AG09309 (cell line): Measurements from ENCODE around the gene ADAP1.
"Not testable (repeated sequence)": the region's sequence is repeated elsewhere in the genome, so short reads cannot be mapped to it uniquely, and the experiment has no call there.

ENCODE experiments used
- DNase-seq: peaks from one replicate; pipeline ENCODE4 v3.0.0-alpha.2; 2010; ENCODE audit warnings: low read depth
- H3K4me3 ChIP-seq: 2 replicates; pipeline ENCODE4 v1.5.1; 2011; ENCODE audit warnings: mild to moderate bottlenecking, low read depth, low read length, moderate library complexity; ENCODE audit not compliant: control insufficient read depth
- TF ChIP-seq, protein P1 (sequence below): IDR thresholded peaks from 2 replicates; pipeline ENCODE4 v1.5.1; 2011; ENCODE audit warnings: mild to moderate bottlenecking, low read depth, low read length, inconsistent platforms; ENCODE audit not compliant: insufficient read depth, control insufficient read depth; ENCODE audit errors: missing control alignments

ADAP1 gene

DNA sequence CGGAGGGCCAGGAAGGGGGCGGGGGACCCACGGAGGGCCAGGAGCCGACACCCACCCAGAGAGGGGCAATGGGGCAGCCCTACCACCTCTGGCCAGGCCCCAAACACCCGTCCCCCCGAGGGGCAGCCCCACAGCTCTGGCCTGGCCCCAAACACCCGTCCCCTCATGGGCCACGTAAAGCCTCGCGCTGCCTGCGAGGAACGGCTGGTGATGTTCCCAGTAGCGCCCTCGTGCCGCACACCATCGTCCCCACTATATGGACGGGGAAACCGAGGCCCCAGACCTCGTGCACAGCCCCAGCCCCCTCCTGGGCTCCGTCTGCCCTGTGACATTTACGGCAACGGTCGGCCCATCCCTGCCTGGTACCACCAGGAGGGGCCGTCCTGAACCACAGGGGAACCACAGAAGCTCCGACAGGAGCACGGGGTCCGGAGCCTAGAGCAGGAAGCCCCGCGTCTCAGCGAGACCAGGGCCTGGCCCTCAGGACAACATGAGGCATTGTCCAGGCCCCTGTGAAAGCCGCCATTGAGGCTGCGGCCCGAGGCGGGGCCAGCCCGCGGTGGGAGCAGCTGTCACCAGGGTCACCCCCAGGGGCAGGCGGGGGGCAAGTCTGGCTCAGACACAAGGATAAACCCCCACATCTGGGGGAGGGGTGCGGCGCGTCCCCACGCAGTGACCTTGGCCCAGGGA, 42.5 kb downstream of the ADAP1 start:
- TF ChIP-seq, protein P1, sequence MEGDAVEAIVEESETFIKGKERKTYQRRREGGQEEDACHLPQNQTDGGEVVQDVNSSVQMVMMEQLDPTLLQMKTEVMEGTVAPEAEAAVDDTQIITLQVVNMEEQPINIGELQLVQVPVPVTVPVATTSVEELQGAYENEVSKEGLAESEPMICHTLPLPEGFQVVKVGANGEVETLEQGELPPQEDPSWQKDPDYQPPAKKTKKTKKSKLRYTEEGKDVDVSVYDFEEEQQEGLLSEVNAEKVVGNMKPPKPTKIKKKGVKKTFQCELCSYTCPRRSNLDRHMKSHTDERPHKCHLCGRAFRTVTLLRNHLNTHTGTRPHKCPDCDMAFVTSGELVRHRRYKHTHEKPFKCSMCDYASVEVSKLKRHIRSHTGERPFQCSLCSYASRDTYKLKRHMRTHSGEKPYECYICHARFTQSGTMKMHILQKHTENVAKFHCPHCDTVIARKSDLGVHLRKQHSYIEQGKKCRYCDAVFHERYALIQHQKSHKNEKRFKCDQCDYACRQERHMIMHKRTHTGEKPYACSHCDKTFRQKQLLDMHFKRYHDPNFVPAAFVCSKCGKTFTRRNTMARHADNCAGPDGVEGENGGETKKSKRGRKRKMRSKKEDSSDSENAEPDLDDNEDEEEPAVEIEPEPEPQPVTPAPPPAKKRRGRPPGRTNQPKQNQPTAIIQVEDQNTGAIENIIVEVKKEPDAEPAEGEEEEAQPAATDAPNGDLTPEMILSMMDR, result no peak

DNA sequence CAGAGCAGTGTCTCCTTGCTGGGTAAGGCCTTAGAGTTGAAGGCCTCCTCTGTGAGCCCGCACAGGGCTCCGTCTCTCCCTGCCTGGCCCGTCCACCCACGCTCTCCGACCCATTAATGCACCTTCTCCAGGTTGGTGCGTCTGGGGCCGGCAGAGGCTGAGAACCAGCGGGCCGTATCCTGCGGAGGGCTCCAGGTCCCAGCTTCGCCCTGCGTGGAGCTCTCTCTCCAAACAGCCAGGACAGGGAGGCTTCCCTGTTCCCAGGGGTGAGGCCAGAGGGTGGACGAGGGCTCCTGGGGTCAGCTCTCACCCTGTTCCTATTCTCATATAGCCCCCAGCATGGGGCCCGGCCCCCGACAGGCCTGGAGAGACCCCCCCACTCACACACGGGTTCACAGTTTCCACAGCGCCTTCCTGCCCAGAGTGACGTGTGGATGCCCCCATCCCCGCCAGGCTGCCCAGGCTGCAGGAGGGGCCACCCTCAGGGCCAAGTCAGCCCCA, 43.5 kb downstream of the ADAP1 start:
- H3K4me3 ChIP-seq, result no peak overlapping the region
- TF ChIP-seq, protein P1, result no peak
- no peak for DNase-seq

More for the DNA sequence above, 42.5 kb downstream of the ADAP1 start:
- no peak for DNase-seq
- no peak overlapping the region for H3K4me3 ChIP-seq

DNA sequence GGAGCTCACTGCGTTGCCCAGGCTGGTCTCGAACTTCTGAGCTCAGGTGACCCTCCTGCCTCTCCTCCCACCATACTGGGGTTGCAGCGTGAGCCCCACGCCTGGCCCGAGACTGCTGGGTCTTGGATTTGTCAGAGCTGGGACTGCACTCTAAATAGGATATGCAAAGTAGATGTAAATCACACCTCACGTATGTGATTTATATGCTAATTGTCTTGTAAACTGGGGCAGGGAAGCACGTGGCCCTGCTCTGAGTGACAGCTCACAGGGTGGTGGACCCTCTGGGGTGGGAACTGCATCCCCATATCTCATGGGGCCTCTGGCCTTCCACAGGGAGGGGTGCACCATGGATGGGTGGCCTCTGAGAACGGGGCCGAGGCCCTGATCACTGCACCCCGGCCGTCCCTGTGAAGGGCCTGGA, 44.0 kb downstream of the ADAP1 start:
- DNase-seq, result no peak
- TF ChIP-seq, protein P1, result no peak
- no peak overlapping the region for H3K4me3 ChIP-seq

DNA sequence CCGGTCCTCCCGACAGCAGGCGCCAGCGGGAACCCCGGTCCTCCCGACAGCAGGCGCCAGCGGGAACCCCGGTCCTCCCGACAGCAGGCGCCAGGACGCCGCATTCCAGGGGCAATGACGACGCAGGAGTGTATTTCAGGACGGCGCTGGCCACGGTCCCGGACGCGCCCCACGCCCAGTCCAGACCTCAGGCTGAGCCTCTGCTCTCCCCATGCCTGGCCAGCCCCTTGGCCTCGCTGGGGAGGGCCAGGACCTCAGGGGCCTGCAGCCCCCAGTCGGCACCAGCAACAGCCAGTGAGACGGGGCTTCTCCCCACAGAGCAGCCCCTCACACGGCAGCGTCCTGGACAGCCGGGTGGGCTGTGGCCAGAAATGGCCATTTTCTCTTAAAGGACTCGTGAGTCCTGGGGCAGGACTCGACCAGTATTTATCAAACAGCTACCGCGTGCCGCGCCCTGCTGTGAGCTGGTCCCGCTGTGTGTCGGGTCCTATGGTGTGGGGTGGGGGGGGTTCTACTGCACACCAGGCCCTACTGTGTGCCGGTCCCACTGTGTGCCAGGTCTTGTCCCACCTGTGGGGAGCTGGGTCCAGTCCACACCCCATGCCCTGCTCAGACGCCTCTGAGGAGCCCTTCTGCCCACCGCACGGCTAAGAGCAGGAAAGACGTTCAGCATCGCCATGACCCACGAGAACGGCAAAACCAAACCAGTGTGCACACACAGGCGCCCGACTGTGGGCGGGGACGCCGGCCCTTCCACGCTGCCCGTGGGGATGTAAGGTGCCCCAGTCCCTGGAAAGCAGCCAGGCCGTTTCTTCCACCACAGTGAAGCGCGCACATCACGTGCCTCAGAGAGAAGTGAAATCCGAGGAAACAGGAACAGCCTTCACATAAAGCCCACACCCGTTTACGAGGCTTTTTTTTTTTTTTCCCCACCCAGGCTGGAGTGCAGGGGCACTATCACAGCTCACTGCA, 44.8 kb downstream of the ADAP1 start:
- TF ChIP-seq, protein P1, result no peak
- H3K4me3 ChIP-seq, result peak overlapping the region; percentile 24
- no peak for DNase-seq

DNA sequence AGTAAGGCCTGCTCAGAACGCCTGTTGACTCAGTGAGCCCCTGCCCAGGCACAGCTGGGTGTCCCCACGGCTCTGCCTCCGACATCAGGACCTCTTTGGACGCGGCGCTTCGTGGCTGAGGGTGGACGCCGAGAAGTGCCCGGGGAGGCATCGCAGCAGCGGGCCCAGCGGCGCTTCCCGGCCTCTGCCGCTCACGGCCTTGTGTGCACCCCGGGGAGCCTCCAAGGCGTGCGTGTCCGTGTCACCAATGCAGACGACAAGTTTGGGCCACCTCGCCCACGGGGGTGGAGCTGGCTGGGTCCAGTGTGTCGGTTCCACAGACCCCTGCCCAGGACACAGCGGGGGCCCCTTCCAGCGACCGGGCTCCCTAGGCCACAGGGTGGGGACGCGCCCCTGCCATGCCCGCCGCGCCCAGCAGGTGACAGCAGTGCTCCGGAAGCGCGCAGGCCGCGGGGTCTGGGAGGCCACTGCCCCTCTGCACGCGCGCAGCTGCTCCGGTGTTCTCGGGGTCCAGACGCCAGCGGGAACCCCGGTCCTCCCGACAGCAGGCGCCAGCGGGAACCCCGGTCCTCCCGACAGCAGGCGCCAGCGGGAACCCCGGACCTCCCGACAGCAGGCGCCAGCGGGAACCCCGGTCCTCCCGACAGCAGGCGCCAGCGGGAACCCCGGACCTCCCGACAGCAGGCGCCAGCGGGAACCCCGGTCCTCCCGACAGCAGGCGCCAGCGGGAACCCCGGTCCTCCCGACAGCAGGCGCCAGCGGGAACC, 45.7 kb downstream of the ADAP1 start:
- H3K4me3 ChIP-seq, DNase-seq: not testable (repeated sequence)
- TF ChIP-seq, protein P1, result peak; percentile 74

DNA sequence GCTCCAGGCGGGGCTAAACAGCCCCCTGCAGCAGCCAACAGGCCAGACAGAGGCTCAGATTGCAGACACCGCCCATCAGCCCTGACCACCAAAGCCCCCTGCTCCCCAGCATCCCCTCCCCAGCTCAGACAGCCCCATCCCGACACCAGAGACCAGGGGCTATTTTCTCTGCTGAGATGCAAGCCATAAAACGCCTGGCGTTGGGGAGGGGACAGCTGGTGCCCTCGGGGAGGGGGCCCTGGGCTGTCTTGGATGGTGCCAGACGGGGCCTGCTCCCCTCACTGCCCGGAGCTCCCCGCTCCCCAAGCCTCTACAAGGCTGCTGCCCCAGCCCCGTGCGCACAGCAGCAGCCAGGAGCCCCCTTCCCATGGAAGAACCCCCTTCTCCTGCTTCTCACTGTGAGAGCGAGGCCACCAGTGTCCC, 46.3 kb downstream of the ADAP1 start:
- no peak overlapping the region for H3K4me3 ChIP-seq
- DNase-seq, result no peak
- TF ChIP-seq, protein P1, result no peak
